Measurements from ENCODE around the gene CFAP97D2. TPM values are rescaled to one million over a fixed set of nuclear protein-coding genes. Genes with fewer than 3 reads are reported as not detected.

Gene CFAP97D2
- total and polyA plus RNA-seq, 2 donors (not counting 3 experiments of a cell fraction or from before 2014, with no cell fraction given) = not detected

- no peak overlapping the region for H3K9ac ChIP-seq (replicated peaks; ENCODE audit: extremely low read depth, insufficient read depth, low read length)
- no peaks in the 10 kb centered on the region for H3K36me3 ChIP-seq (ENCODE audit: control insufficient read depth in 2 of 2, extremely low read depth in 1 of 2, insufficient read depth in 2 of 2, low read length in 2 of 2)
- TF ChIP-seq POLR2AphosphoS5 (IDR thresholded peaks at IDR 0.05; ENCODE audit: insufficient read depth, low read depth, low read length) = no peak
- no peak for TF ChIP-seq GATA2 (IDR thresholded peaks at IDR 0.05; ENCODE audit: insufficient read depth, insufficient read length, low read depth, low read length)
- no peak for TF ChIP-seq FOS (IDR thresholded peaks at IDR 0.05; ENCODE audit: borderline replicate concordance, insufficient read depth, low read length)
- TF ChIP-seq JUN (IDR thresholded peaks at IDR 0.05; ENCODE audit: borderline replicate concordance, insufficient read depth, insufficient read length, low read depth) = no peak
- no peak for TF ChIP-seq MYC (IDR thresholded peaks at IDR 0.05; ENCODE audit: low read depth, low read length)
- no peak for TF ChIP-seq CTCF (IDR thresholded peaks at IDR 0.05; ENCODE audit: extremely low read depth in 1 of 2, insufficient read depth in 1 of 2, low read depth in 1 of 2, low read length in 2 of 2)
- TF ChIP-seq, protein P1, sequence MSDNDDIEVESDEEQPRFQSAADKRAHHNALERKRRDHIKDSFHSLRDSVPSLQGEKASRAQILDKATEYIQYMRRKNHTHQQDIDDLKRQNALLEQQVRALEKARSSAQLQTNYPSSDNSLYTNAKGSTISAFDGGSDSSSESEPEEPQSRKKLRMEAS (IDR thresholded peaks at IDR 0.05; ENCODE audit: insufficient read depth, insufficient read length) = no peak
- TF ChIP-seq POLR2A (IDR thresholded peaks at IDR 0.05; ENCODE audit: low read depth, low read length) = no peak
- TF ChIP-seq EZH2 (IDR thresholded peaks at IDR 0.05; ENCODE audit: borderline replicate concordance, low read depth, low read length, severe bottlenecking) = no peak
- POLR2A ChIA-PET = no interaction called here
- H2AFZ ChIP-seq (ENCODE audit: low read depth, low read length) = no peak overlapping the region
- no peak overlapping the region for H3K4me3 ChIP-seq (replicated peaks in 1 of 3; ENCODE audit: insufficient read depth in 1 of 3, low read depth in 1 of 3, low read length in 3 of 3)
- peaks cover 3 to 6% of the 10 kb centered on the region in 2 experiments for H3K27me3 ChIP-seq (ENCODE audit: control insufficient read depth in 2 of 2, insufficient read depth in 2 of 2, low read length in 2 of 2)
- no peaks in the 10 kb centered on the region for H3K9me1 ChIP-seq (replicated peaks; ENCODE audit: control insufficient read depth, extremely low read depth, insufficient read depth, low read length)
- H3K9me3 ChIP-seq (replicated peaks; ENCODE audit: control insufficient read depth, insufficient read depth, low read length) = no peaks in the 10 kb centered on the region
- intact Hi-C loops (cut with micrococcal nuclease) = no loop called here
- DNase-seq (ENCODE audit: low read depth, low spot score) = no peak
- peaks cover 14% of the 10 kb centered on the region for H3K4me1 ChIP-seq (ENCODE audit: control insufficient read depth, extremely low read depth, insufficient read depth, low read length)
- no peak overlapping the region for H3K27ac ChIP-seq (ENCODE audit: insufficient read depth, low read depth, low read length)
- no peak overlapping the region for H3K4me2 ChIP-seq (ENCODE audit: insufficient read depth, low read length)
- no peaks in the 10 kb centered on the region for H3K79me2 ChIP-seq (ENCODE audit: control insufficient read depth, insufficient read depth, low read length)
- CTCF ChIA-PET = interaction anchor here (0.5 kb wide), 1 partner anchor 427 kb away, joined by 4 read pairs; no protein-coding TSS in a partner anchor
- dilution Hi-C loops (cut with MboI; ENCODE audit: extremely low pct_ligation_motif_present, low sequenced_read_pairs) = no loop called here
- FAIRE-seq = no peak
- no peaks in the 10 kb centered on the region for H4K20me1 ChIP-seq (replicated peaks; ENCODE audit: control insufficient read depth, extremely low read depth, insufficient read depth, low read length)
- BruUV-seq (replicated peaks) = no TSS peak
These were observed 5.8 kb upstream of the CFAP97D2 start for GRCh38 chr13:114173272-114173671.

All from endothelial cell of umbilical vein (primary cell).